ENCODE results near the gene HOXD4.

GRCh38 chr2:176139661-176140512 is 11.5 kb upstream of the HOXD4 start:
- no peak for TF ChIP-seq POLR2A (IDR thresholded peaks at IDR 0.05; ENCODE audit: low read length)
- TF ChIP-seq GATA1 (IDR thresholded peaks at IDR 0.05; ENCODE audit: low read depth, low read length): no peak
